Liver (tissue), 9 donors: ENCODE measurements around the gene PLXND1. TPM values are rescaled to one million over a fixed set of nuclear protein-coding genes. Genes with fewer than 3 reads are reported as not detected.

Experiments used
- DNase-seq: peaks from one replicate; pipeline ENCODE4 v3.0.0-alpha.2; 2017; ENCODE audit warnings: low spot score
- H3K27ac ChIP-seq, 2 donors: one replicate each; pipeline ENCODE4 v1.7.0; 2013; ENCODE audit warnings: inconsistent platforms in 2 of 2, low read length in 2 of 2, control low read depth in 1 of 2, low read depth in 1 of 2, mild to moderate bottlenecking in 1 of 2
- H3K27me3 ChIP-seq, 4 donors: one replicate each; pipeline versions ENCODE4 v1.6.1 to v1.7.0; 2013; ENCODE audit warnings: low read length in 3 of 4, inconsistent platforms in 1 of 4, mild to moderate bottlenecking in 1 of 4, moderate library complexity in 1 of 4; ENCODE audit not compliant: control insufficient read depth in 4 of 4, insufficient read depth in 4 of 4
- H3K36me3 ChIP-seq, 4 donors: one replicate each; pipeline versions ENCODE4 v1.6.1 to v1.7.0; 2013; ENCODE audit warnings: low read length in 3 of 4, mild to moderate bottlenecking in 3 of 4, low read depth in 1 of 4, moderate library complexity in 1 of 4; ENCODE audit not compliant: control insufficient read depth in 4 of 4, insufficient read depth in 3 of 4
- H3K4me1 ChIP-seq, 4 donors: one replicate each; pipeline versions ENCODE4 v1.6.1 to v1.7.0; 2013; ENCODE audit warnings: low read length in 3 of 4, mild to moderate bottlenecking in 3 of 4, moderate library complexity in 1 of 4; ENCODE audit not compliant: control insufficient read depth in 4 of 4, insufficient read depth in 4 of 4
- H3K4me3 ChIP-seq, 3 donors: one replicate each; pipeline versions ENCODE4 v1.6.1 to v1.7.0; 2013; ENCODE audit warnings: low read length in 3 of 3, control low read depth in 1 of 3, low read depth in 1 of 3, mild to moderate bottlenecking in 1 of 3
- H3K9ac ChIP-seq, 2 donors: one replicate each; pipeline ENCODE4 v1.7.0; 2013; ENCODE audit warnings: low read length in 2 of 2, mild to moderate bottlenecking in 2 of 2, moderate library complexity in 2 of 2, control low read depth in 1 of 2, low read depth in 1 of 2
- H3K9me3 ChIP-seq, 4 donors: one replicate each; pipeline versions ENCODE4 v1.6.1 to v1.7.0; 2013; ENCODE audit warnings: low read length in 3 of 4; ENCODE audit not compliant: control insufficient read depth in 4 of 4
- FOXA1 ChIP-seq: IDR thresholded peaks from 2 replicates; pipeline ENCODE4 v1.6.1; 2016; ENCODE audit warnings: antibody characterized with exemption
- FOXA2 ChIP-seq: IDR thresholded peaks from 2 replicates; pipeline ENCODE4 v1.6.1; 2016; ENCODE audit warnings: antibody characterized with exemption
- GABPA ChIP-seq, 2 donors: IDR thresholded peaks in 1 of 2; conservative IDR thresholded peaks in 1 of 2; 2 replicates each; pipeline ENCODE4 v1.6.1; 2016; ENCODE audit warnings: antibody characterized with exemption in 2 of 2, mild to moderate bottlenecking in 1 of 2, moderate library complexity in 1 of 2
- HNF4A ChIP-seq, 2 donors: conservative IDR thresholded peaks; 2 replicates each; pipeline ENCODE4 v1.6.1; 2016; ENCODE audit warnings: antibody characterized with exemption in 2 of 2, mild to moderate bottlenecking in 2 of 2
- HNF4G ChIP-seq: IDR thresholded peaks from 2 replicates; pipeline ENCODE4 v1.6.1; 2016; ENCODE audit warnings: antibody characterized with exemption
- JUND ChIP-seq, 2 donors: IDR thresholded peaks; 2 replicates each; pipeline ENCODE4 v1.6.1; 2016; ENCODE audit warnings: antibody characterized with exemption in 2 of 2
- MAX ChIP-seq: IDR thresholded peaks from 2 replicates; pipeline ENCODE4 v1.6.1; 2016; ENCODE audit warnings: antibody characterized with exemption
- NR2F2 ChIP-seq: IDR thresholded peaks from 2 replicates; pipeline ENCODE4 v1.6.1; 2016; ENCODE audit warnings: antibody characterized with exemption
- RAD21 ChIP-seq, 2 donors: IDR thresholded peaks; 2 replicates each; pipeline ENCODE4 v1.6.1; 2016; ENCODE audit warnings: antibody characterized with exemption in 2 of 2, mild to moderate bottlenecking in 2 of 2
- RXRA ChIP-seq, 2 donors: IDR thresholded peaks; 2 replicates each; pipeline ENCODE4 v1.6.1; 2017 to 2018; ENCODE audit warnings: antibody characterized with exemption in 2 of 2, mild to moderate bottlenecking in 1 of 2
- WGBS: extraction: QIAGEN DNeasy Blood & Tissue Kit; methylation state at CpG from one replicate; pipeline ENCODE4 v1.1.7; 2013; 5-methylcytosine and 5-hydroxymethylcytosine counted together
- polyA plus RNA-seq, 2 donors: library from polyadenylated mRNA; stranded (reverse) in 1 of 2; unstranded in 1 of 2; fragments of 200-250 nt in 1 of 2; fragments of >200 nt in 1 of 2; fragmentation: Nextera tagmentation in 1 of 2; extraction: Ambion mirVana in 1 of 2; gene quantifications; one replicate each; pipeline versions ENCODE4 v1.2.1 to v1.2.3, GENCODE V29; 2013 to 2015
- total RNA-seq, 2 donors: library from RNA; depleted of rRNA; stranded (reverse); fragments of >200 nt; gene quantifications; one replicate each; pipeline ENCODE4 v1.2.3, GENCODE V29; 2014
- TF ChIP-seq, protein P1 (sequence below): IDR thresholded peaks from 2 replicates; pipeline ENCODE4 v1.6.1; 2016; ENCODE audit warnings: antibody characterized with exemption
- TF ChIP-seq, protein P2 (sequence below): IDR thresholded peaks from 2 replicates; pipeline ENCODE4 v1.6.1; 2016; ENCODE audit warnings: antibody characterized with exemption, mild to moderate bottlenecking
- TF ChIP-seq, protein P3 (sequence below): IDR thresholded peaks from 2 replicates; pipeline ENCODE4 v1.6.1; 2016; ENCODE audit warnings: antibody characterized with exemption
- donor health status: healthy.
- donor health status: healthy.
- donor health status: healthy.
- donor health status: healthy.
- donor health status: healthy.

Gene PLXND1
- total and polyA plus RNA-seq, 4 donors, result 10.4 to 50.2 (median 32.8) TPM

GRCh38 chr3:129591932-129592331 is 14.5 kb downstream of the PLXND1 start:
- TF ChIP-seq, protein P1, sequence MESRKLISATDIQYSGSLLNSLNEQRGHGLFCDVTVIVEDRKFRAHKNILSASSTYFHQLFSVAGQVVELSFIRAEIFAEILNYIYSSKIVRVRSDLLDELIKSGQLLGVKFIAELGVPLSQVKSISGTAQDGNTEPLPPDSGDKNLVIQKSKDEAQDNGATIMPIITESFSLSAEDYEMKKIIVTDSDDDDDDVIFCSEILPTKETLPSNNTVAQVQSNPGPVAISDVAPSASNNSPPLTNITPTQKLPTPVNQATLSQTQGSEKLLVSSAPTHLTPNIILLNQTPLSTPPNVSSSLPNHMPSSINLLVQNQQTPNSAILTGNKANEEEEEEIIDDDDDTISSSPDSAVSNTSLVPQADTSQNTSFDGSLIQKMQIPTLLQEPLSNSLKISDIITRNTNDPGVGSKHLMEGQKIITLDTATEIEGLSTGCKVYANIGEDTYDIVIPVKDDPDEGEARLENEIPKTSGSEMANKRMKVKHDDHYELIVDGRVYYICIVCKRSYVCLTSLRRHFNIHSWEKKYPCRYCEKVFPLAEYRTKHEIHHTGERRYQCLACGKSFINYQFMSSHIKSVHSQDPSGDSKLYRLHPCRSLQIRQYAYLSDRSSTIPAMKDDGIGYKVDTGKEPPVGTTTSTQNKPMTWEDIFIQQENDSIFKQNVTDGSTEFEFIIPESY, result no peak
- TF ChIP-seq HNF4G, result no peak
- peak overlapping the region; percentile 52 to 61 for H3K27ac ChIP-seq

DNA sequence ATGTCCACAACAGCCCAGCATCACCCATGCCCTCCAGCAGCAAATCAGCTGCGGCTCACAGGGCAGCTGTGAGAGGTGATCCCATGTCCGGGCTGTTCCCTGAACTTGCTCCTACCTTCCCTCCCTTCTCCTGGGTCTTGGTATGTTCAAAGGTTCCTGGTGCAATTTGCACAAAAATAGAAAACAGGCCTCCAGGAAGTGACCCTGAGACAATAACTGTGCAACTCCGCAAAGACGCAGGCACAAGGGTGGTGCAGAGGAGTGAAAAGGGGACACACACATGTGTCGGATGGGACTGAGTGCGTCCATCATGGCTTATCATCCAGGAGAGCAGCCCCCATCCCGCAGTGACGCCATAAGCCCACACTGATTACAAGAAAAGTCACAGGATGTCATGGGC is 16.3 kb downstream of the PLXND1 start:
- no peak for DNase-seq
- Histone ChIP-seq H3K9ac (no peak overlapping the region), H3K4me3 (no peak overlapping the region), H3K36me3 (no peaks in the 10 kb centered on the region), H3K27ac (no peak overlapping the region), H3K4me1 (peaks cover 6 to 25% (median 18%) of the 10 kb centered on the region in 4 donors), H3K9me3 (no peaks in the 10 kb centered on the region), H3K27me3 (no peaks in the 10 kb centered on the region)
- TF ChIP-seq RAD21 (IDR thresholded peaks at IDR 0.05) (no peak), HNF4A (conservative IDR thresholded peaks at IDR 0.05) (no peak), NR2F2 (peak; percentile 58), MAX (no peak), GABPA (IDR thresholded peaks at IDR 0.05 in 1 of 2, conservative IDR thresholded peaks at IDR 0.05 in 1 of 2) (no peak)
- TF ChIP-seq, protein P2, sequence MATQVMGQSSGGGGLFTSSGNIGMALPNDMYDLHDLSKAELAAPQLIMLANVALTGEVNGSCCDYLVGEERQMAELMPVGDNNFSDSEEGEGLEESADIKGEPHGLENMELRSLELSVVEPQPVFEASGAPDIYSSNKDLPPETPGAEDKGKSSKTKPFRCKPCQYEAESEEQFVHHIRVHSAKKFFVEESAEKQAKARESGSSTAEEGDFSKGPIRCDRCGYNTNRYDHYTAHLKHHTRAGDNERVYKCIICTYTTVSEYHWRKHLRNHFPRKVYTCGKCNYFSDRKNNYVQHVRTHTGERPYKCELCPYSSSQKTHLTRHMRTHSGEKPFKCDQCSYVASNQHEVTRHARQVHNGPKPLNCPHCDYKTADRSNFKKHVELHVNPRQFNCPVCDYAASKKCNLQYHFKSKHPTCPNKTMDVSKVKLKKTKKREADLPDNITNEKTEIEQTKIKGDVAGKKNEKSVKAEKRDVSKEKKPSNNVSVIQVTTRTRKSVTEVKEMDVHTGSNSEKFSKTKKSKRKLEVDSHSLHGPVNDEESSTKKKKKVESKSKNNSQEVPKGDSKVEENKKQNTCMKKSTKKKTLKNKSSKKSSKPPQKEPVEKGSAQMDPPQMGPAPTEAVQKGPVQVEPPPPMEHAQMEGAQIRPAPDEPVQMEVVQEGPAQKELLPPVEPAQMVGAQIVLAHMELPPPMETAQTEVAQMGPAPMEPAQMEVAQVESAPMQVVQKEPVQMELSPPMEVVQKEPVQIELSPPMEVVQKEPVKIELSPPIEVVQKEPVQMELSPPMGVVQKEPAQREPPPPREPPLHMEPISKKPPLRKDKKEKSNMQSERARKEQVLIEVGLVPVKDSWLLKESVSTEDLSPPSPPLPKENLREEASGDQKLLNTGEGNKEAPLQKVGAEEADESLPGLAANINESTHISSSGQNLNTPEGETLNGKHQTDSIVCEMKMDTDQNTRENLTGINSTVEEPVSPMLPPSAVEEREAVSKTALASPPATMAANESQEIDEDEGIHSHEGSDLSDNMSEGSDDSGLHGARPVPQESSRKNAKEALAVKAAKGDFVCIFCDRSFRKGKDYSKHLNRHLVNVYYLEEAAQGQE, result no peak
- WGBS, result 68% methylated on average over 8 of the region's 8 CpGs

More at GRCh38 chr3:129591932-129592331, 14.5 kb downstream of the PLXND1 start:
- no peaks in the 10 kb centered on the region for H3K36me3 ChIP-seq
- no peaks in the 10 kb centered on the region for H3K9me3 ChIP-seq
- peaks cover 6 to 34% (median 19%) of the 10 kb centered on the region in 4 donors for H3K4me1 ChIP-seq
- 71% methylated on average over 8 of the region's 8 CpGs for WGBS
- no peak for DNase-seq
- H3K9ac ChIP-seq, result no peak overlapping the region
- H3K27me3 ChIP-seq, result no peaks in the 10 kb centered on the region
- H3K4me3 ChIP-seq, result no peak overlapping the region

- Histone ChIP-seq H3K9ac (no peak overlapping the region), H3K36me3 (peaks cover 0 to 3% (median under 1%) of the 10 kb centered on the region in 4 donors)
- TF ChIP-seq RAD21 (IDR thresholded peaks at IDR 0.05) (no peak), JUND (IDR thresholded peaks at IDR 0.05) (no peak), FOXA2 (no peak), RXRA (IDR thresholded peaks at IDR 0.05) (no peak), HNF4A (conservative IDR thresholded peaks at IDR 0.05) (no peak), MAX (no peak), FOXA1 (no peak), GABPA (IDR thresholded peaks at IDR 0.05 in 1 of 2, conservative IDR thresholded peaks at IDR 0.05 in 1 of 2) (no peak), NR2F2 (no peak)
- TF ChIP-seq, protein P3, sequence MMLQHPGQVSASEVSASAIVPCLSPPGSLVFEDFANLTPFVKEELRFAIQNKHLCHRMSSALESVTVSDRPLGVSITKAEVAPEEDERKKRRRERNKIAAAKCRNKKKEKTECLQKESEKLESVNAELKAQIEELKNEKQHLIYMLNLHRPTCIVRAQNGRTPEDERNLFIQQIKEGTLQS, result no peak
- TF ChIP-seq, protein P1, result no peak
- TF ChIP-seq, protein P2, result no peak
These were observed 18.8 kb downstream of the PLXND1 start for GRCh38 chr3:129587566-129588210.

More at GRCh38 chr3:129587566-129588210, 18.8 kb downstream of the PLXND1 start:
- peaks cover 0 to 3% (median 1%) of the 10 kb centered on the region in 4 donors for H3K4me1 ChIP-seq
- WGBS, result 86% methylated on average over 10 of the region's 10 CpGs
- H3K9me3 ChIP-seq, result no peaks in the 10 kb centered on the region
- no peaks in the 10 kb centered on the region for H3K27me3 ChIP-seq
- DNase-seq, result no peak
- no peak overlapping the region for H3K4me3 ChIP-seq
- peak overlapping the region; percentile 5 to 42 for H3K27ac ChIP-seq
